Measurements from ENCODE around the gene LTF.
A peak's percentile ranks its signal among the peaks of the same experiment; 100 is the strongest.

LTF gene

GRCh38 chr3:46464326-46465195 is at the start of gene LTF:
Gene LTF (minus strand): TSS chr3:46464905. CDS start chr3:46464867, 38 bp downstream.
- no peak for DNase-seq (ENCODE audit: low spot score in 2 of 2)
- Mint-ChIP-seq H3K36me3 (no peaks in the 10 kb centered on the region), H3K9me3 (no peaks in the 10 kb centered on the region), H3K4me1 (peaks cover 5% of the 10 kb centered on the region), H3K27ac (no peak within 1 kb of the TSS), H3K4me3 (no peak within 1 kb of the TSS)
- ATAC-seq = no peak

- H3K4me3 Mint-ChIP-seq = no peak overlapping the region
- no peaks in the 10 kb centered on the region for H3K36me3 Mint-ChIP-seq
- ATAC-seq (no peak), DNase-seq (ENCODE audit: low spot score in 2 of 2) (no peak)
- H3K9me3 Mint-ChIP-seq = no peaks in the 10 kb centered on the region
- no peak overlapping the region for H3K27ac Mint-ChIP-seq
- H3K4me1 Mint-ChIP-seq = peaks cover 8% of the 10 kb centered on the region
These were observed 47.6 kb upstream of the LTF start for GRCh38 chr3:46512191-46512749.

- no peak overlapping the region for H3K4me3 Mint-ChIP-seq
- no peaks in the 10 kb centered on the region for H3K36me3 Mint-ChIP-seq
- peaks cover 3% of the 10 kb centered on the region for H3K9me3 Mint-ChIP-seq
- no peak for ATAC-seq
- DNase-seq (ENCODE audit: low spot score in 2 of 2) = peak in 1 of 2 donors; percentile 23
- H3K27ac Mint-ChIP-seq = no peak overlapping the region
- peaks cover 10% of the 10 kb centered on the region for H3K4me1 Mint-ChIP-seq
These were observed 45.0 kb upstream of the LTF start for GRCh38 chr3:46509661-46510187.

GRCh38 chr3:46508850-46509591 is 44.3 kb upstream of the LTF start:
- H3K4me3 Mint-ChIP-seq = no peak overlapping the region

GRCh38 chr3:46506526-46506925 is 41.8 kb upstream of the LTF start:
- Mint-ChIP-seq H3K4me3 (no peak overlapping the region), H3K9me3 (peaks cover 3% of the 10 kb centered on the region), H3K4me1 (peaks cover 16% of the 10 kb centered on the region), H3K27ac (no peak overlapping the region), H3K36me3 (no peaks in the 10 kb centered on the region)
- DNase-seq (ENCODE audit: low spot score in 2 of 2) (peak in 1 of 2 donors; percentile 38), ATAC-seq (no peak)

More at GRCh38 chr3:46508850-46509591, 44.3 kb upstream of the LTF start:
- Mint-ChIP-seq H3K4me1 (peaks cover 11% of the 10 kb centered on the region), H3K27ac (no peak overlapping the region), H3K9me3 (peaks cover 3% of the 10 kb centered on the region), H3K36me3 (no peaks in the 10 kb centered on the region)
- DNase-seq (ENCODE audit: low spot score in 2 of 2) (peak in 1 of 2 donors; percentile 15), ATAC-seq (no peak)

GRCh38 chr3:46505953-46506352 is 41.2 kb upstream of the LTF start:
- Mint-ChIP-seq H3K9me3 (peaks cover 3% of the 10 kb centered on the region), H3K4me1 (peaks cover 16% of the 10 kb centered on the region), H3K36me3 (no peaks in the 10 kb centered on the region), H3K4me3 (no peak overlapping the region), H3K27ac (no peak overlapping the region)
- no peak for DNase-seq (ENCODE audit: low spot score in 2 of 2)
- ATAC-seq = no peak

- H3K36me3 Mint-ChIP-seq = no peaks in the 10 kb centered on the region
- ATAC-seq (peak; percentile 54), DNase-seq (ENCODE audit: low spot score in 2 of 2) (peak in 1 of 2 donors; percentile 50)
- H3K4me3 Mint-ChIP-seq = no peak overlapping the region
- peaks cover 16% of the 10 kb centered on the region for H3K4me1 Mint-ChIP-seq
- peaks cover 3% of the 10 kb centered on the region for H3K9me3 Mint-ChIP-seq
- no peak overlapping the region for H3K27ac Mint-ChIP-seq
These were observed 40.1 kb upstream of the LTF start for GRCh38 chr3:46504789-46505188.

- H3K4me3 Mint-ChIP-seq = no peak overlapping the region
- H3K27ac Mint-ChIP-seq = no peak overlapping the region
- ATAC-seq (no peak), DNase-seq (ENCODE audit: low spot score in 2 of 2) (no peak)
- no peaks in the 10 kb centered on the region for H3K36me3 Mint-ChIP-seq
- peaks cover 16% of the 10 kb centered on the region for H3K4me1 Mint-ChIP-seq
- peaks cover 3% of the 10 kb centered on the region for H3K9me3 Mint-ChIP-seq
These were observed 38.6 kb upstream of the LTF start for GRCh38 chr3:46503200-46503874.

- DNase-seq (ENCODE audit: low spot score in 2 of 2) = no peak
- no peaks in the 10 kb centered on the region for H3K36me3 Mint-ChIP-seq
- no peak overlapping the region for H3K4me3 Mint-ChIP-seq
- peaks cover 3% of the 10 kb centered on the region for H3K9me3 Mint-ChIP-seq
- no peak for ATAC-seq
- peaks cover 16% of the 10 kb centered on the region for H3K4me1 Mint-ChIP-seq
- H3K27ac Mint-ChIP-seq = no peak overlapping the region
These were observed 37.0 kb upstream of the LTF start for GRCh38 chr3:46501702-46502101.

GRCh38 chr3:46500656-46501635 is 36.2 kb upstream of the LTF start:
- no peak for ATAC-seq
- peaks cover 3% of the 10 kb centered on the region for H3K9me3 Mint-ChIP-seq
- H3K36me3 Mint-ChIP-seq = no peaks in the 10 kb centered on the region
- peak in 1 of 2 donors; percentile 41 for DNase-seq (ENCODE audit: low spot score in 2 of 2)
- peak overlapping the region; percentile 8 for H3K27ac Mint-ChIP-seq
- no peak overlapping the region for H3K4me3 Mint-ChIP-seq
- H3K4me1 Mint-ChIP-seq = peaks cover 16% of the 10 kb centered on the region

GRCh38 chr3:46498916-46499519 is 34.3 kb upstream of the LTF start:
- no peak for ATAC-seq

GRCh38 chr3:46497556-46498265 is 33.0 kb upstream of the LTF start, which contains the start of gene RTP3:
Gene RTP3 (plus strand): TSS chr3:46497976. CDS start chr3:46498063, 87 bp downstream.
- Mint-ChIP-seq H3K36me3 (no peaks in the 10 kb centered on the region), H3K4me3 (no peak within 1 kb of the TSS), H3K4me1 (no peaks in the 10 kb centered on the region), H3K27ac (peak within 1 kb of the TSS; percentile 43), H3K9me3 (no peaks in the 10 kb centered on the region)
- DNase-seq (ENCODE audit: low spot score in 2 of 2) (peak in 1 of 2 donors; percentile 15), ATAC-seq (no peak)

More at GRCh38 chr3:46498916-46499519, 34.3 kb upstream of the LTF start:
- no peak for DNase-seq (ENCODE audit: low spot score in 2 of 2)
- no peak overlapping the region for H3K27ac Mint-ChIP-seq
- peaks cover 5% of the 10 kb centered on the region for H3K4me1 Mint-ChIP-seq
- H3K4me3 Mint-ChIP-seq = no peak overlapping the region
- H3K9me3 Mint-ChIP-seq = no peaks in the 10 kb centered on the region
- no peaks in the 10 kb centered on the region for H3K36me3 Mint-ChIP-seq

Data from stimulated activated effector memory CD8-positive, alpha-beta T cell treated with anti-CD3 and anti-CD28 coated beads, Interleukin-12 subunit alpha, Interleukin-12 subunit beta, amount 100 ng/mL, for 72 hours (primary cell).